ENCODE results near the gene IFT74. TPM values are rescaled to one million over a fixed set of nuclear protein-coding genes. Genes with fewer than 3 reads are reported as not detected.

The IFT74 gene
- total RNA-seq, 5 donors from 2014 or later (not counting 1 experiment from before 2014, with no cell fraction given): 6.2 to 11.1 (median 8.9) TPM

GRCh38 chr9:26947736-26948135, 8.5 kb upstream of the IFT74 start:
- H3K27me3 Mint-ChIP-seq: peaks cover 4 to 10% of the 10 kb centered on the region in 2 donors
- Histone ChIP-seq H3K9me3 (no peaks in the 10 kb centered on the region), H3K4me3 (ENCODE audit: control insufficient read depth in 1 of 2, extremely low read depth in 1 of 2, low read length in 1 of 2) (peak overlapping the region; percentile 84 to 99), H3K27ac (ENCODE audit: low read length) (peak overlapping the region; percentile 98), H3K27me3 (replicated peaks in 1 of 2; ENCODE audit: control insufficient read depth in 2 of 2, extremely low read depth in 1 of 2, insufficient read depth in 2 of 2, low read length in 1 of 2) (no peaks in the 10 kb centered on the region), H3K4me1 (ENCODE audit: control insufficient read depth in 1 of 2, extremely low read depth in 1 of 2, insufficient read depth in 2 of 2, low read length in 2 of 2) (peaks cover 21 to 31% of the 10 kb centered on the region in 2 experiments), H3K36me3 (ENCODE audit: control insufficient read depth in 2 of 2, extremely low read depth in 1 of 2, insufficient read depth in 1 of 2, low read length in 1 of 2) (peaks cover 0 to 6% of the 10 kb centered on the region in 2 donors)
- H3K9me3 Mint-ChIP-seq: no peaks in the 10 kb centered on the region
- peaks cover 40 to 48% (median 43%) of the 10 kb centered on the region in 3 donors for H3K4me1 Mint-ChIP-seq
- peak overlapping the region; percentile 85 to 97 (median 89) for H3K4me3 Mint-ChIP-seq
- POLR2A ChIA-PET: interaction anchor here (0.6 to 1.5 kb wide), 3 partner anchors 8 to 56 kb away, joined by 4 to 15 read pairs (median 5); partner anchors contain the start of genes CAAP1 (in 1 of the 2) and IFT74 (in 1 of the 2)
- CTCF ChIA-PET: interaction anchor here (1.0 to 1.1 kb wide), 3 partner anchors 8 to 56 kb away, joined by 3 to 5 read pairs (median 3); partner anchors contain the start of genes CAAP1 (in 2 of the 2) and IFT74 (in 1 of the 2)
- H3K27ac Mint-ChIP-seq: peak overlapping the region; percentile 98 to 99
- H3K36me3 Mint-ChIP-seq: peaks cover 10% of the 10 kb centered on the region
- peak in 1 of 35 experiments; percentile 18 for DNase-seq
- whole genome bisulfite sequencing (ENCODE audit: insufficient coverage): 0% methylated on average over 2 of the region's 9 CpGs
- ATAC-seq (replicated peaks in 1 of 4): no peak

- 82% methylated on average over 4 of the region's 6 CpGs for WGBS (ENCODE audit: insufficient coverage)
- POLR2A ChIA-PET: no interaction called here
Measured at GRCh38 chr9:26949637-26950069, 6.6 kb upstream of the IFT74 start.

GRCh38 chr9:26950521-26950920, 5.7 kb upstream of the IFT74 start:
- Histone ChIP-seq H3K27me3 (replicated peaks in 1 of 2; ENCODE audit: control insufficient read depth in 2 of 2, extremely low read depth in 1 of 2, insufficient read depth in 2 of 2, low read length in 1 of 2) (no peaks in the 10 kb centered on the region), H3K4me1 (ENCODE audit: control insufficient read depth in 1 of 2, extremely low read depth in 1 of 2, insufficient read depth in 2 of 2, low read length in 2 of 2) (peaks cover 14 to 21% of the 10 kb centered on the region in 2 experiments), H3K36me3 (ENCODE audit: control insufficient read depth in 2 of 2, extremely low read depth in 1 of 2, insufficient read depth in 1 of 2, low read length in 1 of 2) (no peaks in the 10 kb centered on the region), H3K27ac (ENCODE audit: low read length) (no peak overlapping the region), H3K4me3 (ENCODE audit: control insufficient read depth in 1 of 2, extremely low read depth in 1 of 2, low read length in 1 of 2) (no peak overlapping the region), H3K9me3 (no peaks in the 10 kb centered on the region)
- ChIA-PET POLR2A (interaction anchor here in 1 of 2 donors (0.7 kb wide), 1 partner anchor 42 kb away, joined by 4 read pairs; no protein-coding TSS in a partner anchor), CTCF (interaction anchor here in 1 of 2 donors (1.0 kb wide), 1 partner anchor 59 kb away, joined by 5 read pairs; no protein-coding TSS in a partner anchor)
- Mint-ChIP-seq H3K36me3 (no peaks in the 10 kb centered on the region), H3K27ac (no peak overlapping the region), H3K27me3 (peaks cover 4 to 10% of the 10 kb centered on the region in 2 donors), H3K9me3 (no peaks in the 10 kb centered on the region), H3K4me1 (peaks cover 22 to 36% (median 29%) of the 10 kb centered on the region in 3 donors), H3K4me3 (no peak overlapping the region)
- DNase-seq: no peak
- no peak for ATAC-seq (replicated peaks in 1 of 4)
- WGBS (ENCODE audit: insufficient coverage): no CpG with 5 or more reads among the region's 1 CpG

More at GRCh38 chr9:26949637-26950069, 6.6 kb upstream of the IFT74 start:
- DNase-seq (no peak), ATAC-seq (replicated peaks in 1 of 4) (no peak)
- no peak overlapping the region for H3K27ac Mint-ChIP-seq
- H3K4me3 Mint-ChIP-seq: no peak overlapping the region
- peaks cover 4 to 10% of the 10 kb centered on the region in 2 donors for H3K27me3 Mint-ChIP-seq
- H3K4me3 ChIP-seq (ENCODE audit: control insufficient read depth in 1 of 2, extremely low read depth in 1 of 2, low read length in 1 of 2): no peak overlapping the region
- no peaks in the 10 kb centered on the region for H3K36me3 Mint-ChIP-seq
- H3K27me3 ChIP-seq (replicated peaks in 1 of 2; ENCODE audit: control insufficient read depth in 2 of 2, extremely low read depth in 1 of 2, insufficient read depth in 2 of 2, low read length in 1 of 2): no peaks in the 10 kb centered on the region
- H3K27ac ChIP-seq (ENCODE audit: low read length): no peak overlapping the region
- CTCF ChIA-PET: interaction anchor here in 1 of 2 donors (1.0 kb wide), 1 partner anchor 58 kb away, joined by 5 read pairs; no protein-coding TSS in a partner anchor
- peaks cover 25 to 37% (median 31%) of the 10 kb centered on the region in 3 donors for H3K4me1 Mint-ChIP-seq
- no peaks in the 10 kb centered on the region for H3K36me3 ChIP-seq (ENCODE audit: control insufficient read depth in 2 of 2, extremely low read depth in 1 of 2, insufficient read depth in 1 of 2, low read length in 1 of 2)
- no peaks in the 10 kb centered on the region for H3K9me3 ChIP-seq
- no peaks in the 10 kb centered on the region for H3K9me3 Mint-ChIP-seq
- peaks cover 17 to 20% of the 10 kb centered on the region in 2 experiments for H3K4me1 ChIP-seq (ENCODE audit: control insufficient read depth in 1 of 2, extremely low read depth in 1 of 2, insufficient read depth in 2 of 2, low read length in 2 of 2)

GRCh38 chr9:26951794-26952193, 4.4 kb upstream of the IFT74 start:
- H3K4me1 ChIP-seq (ENCODE audit: control insufficient read depth in 1 of 2, extremely low read depth in 1 of 2, insufficient read depth in 2 of 2, low read length in 2 of 2): peaks cover 9 to 12% of the 10 kb centered on the region in 2 experiments
- H3K36me3 Mint-ChIP-seq: no peaks in the 10 kb centered on the region
- H3K27me3 Mint-ChIP-seq: peaks cover 4 to 10% of the 10 kb centered on the region in 2 donors
- H3K9me3 Mint-ChIP-seq: no peaks in the 10 kb centered on the region
- peaks cover 22 to 37% (median 32%) of the 10 kb centered on the region in 3 donors for H3K4me1 Mint-ChIP-seq
- H3K27me3 ChIP-seq (replicated peaks in 1 of 2; ENCODE audit: control insufficient read depth in 2 of 2, extremely low read depth in 1 of 2, insufficient read depth in 2 of 2, low read length in 1 of 2): no peaks in the 10 kb centered on the region
- WGBS (ENCODE audit: insufficient coverage): 100% methylated on average over 1 of the region's 3 CpGs
- H3K27ac ChIP-seq (ENCODE audit: low read length): no peak overlapping the region
- no peaks in the 10 kb centered on the region for H3K36me3 ChIP-seq (ENCODE audit: control insufficient read depth in 2 of 2, extremely low read depth in 1 of 2, insufficient read depth in 1 of 2, low read length in 1 of 2)
- H3K27ac Mint-ChIP-seq: no peak overlapping the region
- no peak overlapping the region for H3K4me3 ChIP-seq (ENCODE audit: control insufficient read depth in 1 of 2, extremely low read depth in 1 of 2, low read length in 1 of 2)
- no peak for DNase-seq
- no peaks in the 10 kb centered on the region for H3K9me3 ChIP-seq
- ChIA-PET POLR2A (no interaction called here), CTCF (interaction anchor here in 1 of 2 donors (1.6 kb wide), 1 partner anchor 8 kb away, joined by 4 read pairs; no protein-coding TSS in a partner anchor)
- H3K4me3 Mint-ChIP-seq: no peak overlapping the region
- ATAC-seq (replicated peaks in 1 of 4): no peak

- Histone ChIP-seq H3K4me3 (ENCODE audit: control insufficient read depth in 1 of 2, extremely low read depth in 1 of 2, low read length in 1 of 2) (no peak overlapping the region), H3K27ac (ENCODE audit: low read length) (no peak overlapping the region), H3K36me3 (ENCODE audit: control insufficient read depth in 2 of 2, extremely low read depth in 1 of 2, insufficient read depth in 1 of 2, low read length in 1 of 2) (no peaks in the 10 kb centered on the region), H3K27me3 (replicated peaks in 1 of 2; ENCODE audit: control insufficient read depth in 2 of 2, extremely low read depth in 1 of 2, insufficient read depth in 2 of 2, low read length in 1 of 2) (no peaks in the 10 kb centered on the region), H3K9me3 (no peaks in the 10 kb centered on the region), H3K4me1 (ENCODE audit: control insufficient read depth in 1 of 2, extremely low read depth in 1 of 2, insufficient read depth in 2 of 2, low read length in 2 of 2) (peaks cover 7 to 12% of the 10 kb centered on the region in 2 experiments)
- no peaks in the 10 kb centered on the region for H3K36me3 Mint-ChIP-seq
- ChIA-PET CTCF (no interaction called here), POLR2A (interaction anchor here (0.6 kb wide), 2 partner anchors 11 to 33 kb away, joined by 3 read pairs; no protein-coding TSS in a partner anchor)
- DNase-seq: peak in 1 of 35 experiments; percentile 30
- no peaks in the 10 kb centered on the region for H3K9me3 Mint-ChIP-seq
- peaks cover 4 to 6% of the 10 kb centered on the region in 2 donors for H3K27me3 Mint-ChIP-seq
- ATAC-seq (replicated peaks in 1 of 4): no peak
- H3K4me1 Mint-ChIP-seq: peaks cover 15 to 39% (median 36%) of the 10 kb centered on the region in 3 donors
- no peak overlapping the region for H3K4me3 Mint-ChIP-seq
- peak overlapping the region; percentile 20 to 66 for H3K27ac Mint-ChIP-seq
- WGBS (ENCODE audit: insufficient coverage): 54% methylated on average over 3 of the region's 3 CpGs
Measured at GRCh38 chr9:26954050-26954508, 2.1 kb upstream of the IFT74 start.

GRCh38 chr9:26955222-26955903, 849 bp upstream of the IFT74 start:
- POLR2A ChIA-PET: interaction anchor here (0.6 to 1.4 kb wide), 12 partner anchors 8 to 618 kb away, joined by 3 to 15 read pairs (median 7); partner anchors contain the start of genes C9orf72 (in 1 of the 2), CAAP1 (in 1 of the 2) and PLAA (in 1 of the 2)
- peak overlapping the region; percentile 67 for H3K27ac ChIP-seq (ENCODE audit: low read length)
- no peaks in the 10 kb centered on the region for H3K27me3 ChIP-seq (replicated peaks in 1 of 2; ENCODE audit: control insufficient read depth in 2 of 2, extremely low read depth in 1 of 2, insufficient read depth in 2 of 2, low read length in 1 of 2)
- ATAC-seq (replicated peaks in 1 of 4) (no peak), DNase-seq (peak in 1 of 35 experiments; percentile 21)
- H3K36me3 Mint-ChIP-seq: no peaks in the 10 kb centered on the region
- H3K4me3 Mint-ChIP-seq: peak overlapping the region; percentile 87 to 91 (median 89)
- no peaks in the 10 kb centered on the region for H3K36me3 ChIP-seq (ENCODE audit: control insufficient read depth in 2 of 2, extremely low read depth in 1 of 2, insufficient read depth in 1 of 2, low read length in 1 of 2)
- peak overlapping the region; percentile 52 to 65 for H3K4me3 ChIP-seq (ENCODE audit: control insufficient read depth in 1 of 2, extremely low read depth in 1 of 2, low read length in 1 of 2)
- H3K27ac Mint-ChIP-seq: peak overlapping the region; percentile 93 to 96
- no peaks in the 10 kb centered on the region for H3K9me3 ChIP-seq
- no CpG with 5 or more reads among the region's 4 CpGs for WGBS (ENCODE audit: insufficient coverage)
- no peaks in the 10 kb centered on the region for H3K27me3 Mint-ChIP-seq
- H3K4me1 ChIP-seq (ENCODE audit: control insufficient read depth in 1 of 2, extremely low read depth in 1 of 2, insufficient read depth in 2 of 2, low read length in 2 of 2): peaks cover 7 to 12% of the 10 kb centered on the region in 2 experiments
- peaks cover 15 to 39% (median 36%) of the 10 kb centered on the region in 3 donors for H3K4me1 Mint-ChIP-seq
- CTCF ChIA-PET: interaction anchor here (0.6 to 1.7 kb wide), 8 partner anchors 8 to 604 kb away, joined by 3 to 9 read pairs (median 4); partner anchors contain the start of genes CAAP1 (in 1 of the 2) and PLAA (in 1 of the 2)
- no peaks in the 10 kb centered on the region for H3K9me3 Mint-ChIP-seq
